HG02852 (cell line): Measurements from ENCODE around the gene NDFIP1.
"Not testable (repeated sequence)": the region's sequence is repeated elsewhere in the genome, so short reads cannot be mapped to it uniquely, and the experiment has no call there.

ENCODE experiments used
- ATAC-seq: cut with Tn5 transposase; IDR thresholded peaks from one replicate; pipeline ENCODE4 v1.9.1; 2021; ENCODE audit warnings: mild to moderate bottlenecking, moderate library complexity; ENCODE audit not compliant: unreplicated experiment

The NDFIP1 gene

DNA sequence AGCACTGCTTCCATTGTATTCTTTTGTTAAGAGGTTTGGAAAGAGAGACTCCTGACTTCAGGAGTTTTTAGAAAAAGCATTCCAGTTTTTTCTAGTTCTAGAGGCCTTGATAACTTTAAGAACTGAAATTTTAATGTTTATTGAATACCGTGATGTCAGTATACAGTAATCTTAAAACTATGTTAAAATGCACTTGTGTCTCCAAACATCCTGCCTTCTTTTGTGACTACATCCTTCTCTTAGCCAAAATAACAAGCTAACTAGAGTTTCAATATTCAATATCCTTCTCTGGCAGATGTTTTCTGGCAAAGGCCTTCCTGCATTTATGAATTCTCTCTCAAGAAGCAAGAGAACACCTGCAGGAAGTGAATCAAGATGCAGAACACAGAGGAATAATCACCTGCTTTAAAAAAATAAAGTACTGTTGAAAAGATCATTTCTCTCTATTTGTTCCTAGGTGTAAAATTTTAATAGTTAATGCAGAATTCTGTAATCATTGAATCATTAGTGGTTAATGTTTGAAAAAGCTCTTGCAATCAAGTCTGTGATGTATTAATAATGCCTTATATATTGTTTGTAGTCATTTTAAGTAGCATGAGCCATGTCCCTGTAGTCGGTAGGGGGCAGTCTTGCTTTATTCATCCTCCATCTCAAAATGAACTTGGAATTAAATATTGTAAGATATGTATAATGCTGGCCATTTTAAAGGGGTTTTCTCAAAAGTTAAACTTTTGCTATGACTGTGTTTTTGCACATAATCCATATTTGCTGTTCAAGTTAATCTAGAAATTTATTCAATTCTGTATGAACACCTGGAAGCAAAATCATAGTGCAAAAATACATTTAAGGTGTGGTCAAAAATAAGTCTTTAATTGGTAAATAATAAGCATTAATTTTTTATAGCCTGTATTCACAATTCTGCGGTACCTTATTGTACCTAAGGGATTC, 43.1 kb downstream of the NDFIP1 start:
- ATAC-seq, result no peak

DNA sequence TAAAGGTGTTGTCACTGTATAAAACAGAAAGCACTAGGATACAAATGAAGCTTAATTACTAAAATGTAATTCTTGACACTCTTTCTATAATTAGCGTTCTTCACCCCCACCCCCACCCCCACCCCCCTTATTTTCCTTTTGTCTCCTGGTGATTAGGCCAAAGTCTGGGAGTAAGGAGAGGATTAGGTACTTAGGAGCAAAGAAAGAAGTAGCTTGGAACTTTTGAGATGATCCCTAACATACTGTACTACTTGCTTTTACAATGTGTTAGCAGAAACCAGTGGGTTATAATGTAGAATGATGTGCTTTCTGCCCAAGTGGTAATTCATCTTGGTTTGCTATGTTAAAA, 43.8 kb downstream of the NDFIP1 start:
- ATAC-seq, result no peak

DNA sequence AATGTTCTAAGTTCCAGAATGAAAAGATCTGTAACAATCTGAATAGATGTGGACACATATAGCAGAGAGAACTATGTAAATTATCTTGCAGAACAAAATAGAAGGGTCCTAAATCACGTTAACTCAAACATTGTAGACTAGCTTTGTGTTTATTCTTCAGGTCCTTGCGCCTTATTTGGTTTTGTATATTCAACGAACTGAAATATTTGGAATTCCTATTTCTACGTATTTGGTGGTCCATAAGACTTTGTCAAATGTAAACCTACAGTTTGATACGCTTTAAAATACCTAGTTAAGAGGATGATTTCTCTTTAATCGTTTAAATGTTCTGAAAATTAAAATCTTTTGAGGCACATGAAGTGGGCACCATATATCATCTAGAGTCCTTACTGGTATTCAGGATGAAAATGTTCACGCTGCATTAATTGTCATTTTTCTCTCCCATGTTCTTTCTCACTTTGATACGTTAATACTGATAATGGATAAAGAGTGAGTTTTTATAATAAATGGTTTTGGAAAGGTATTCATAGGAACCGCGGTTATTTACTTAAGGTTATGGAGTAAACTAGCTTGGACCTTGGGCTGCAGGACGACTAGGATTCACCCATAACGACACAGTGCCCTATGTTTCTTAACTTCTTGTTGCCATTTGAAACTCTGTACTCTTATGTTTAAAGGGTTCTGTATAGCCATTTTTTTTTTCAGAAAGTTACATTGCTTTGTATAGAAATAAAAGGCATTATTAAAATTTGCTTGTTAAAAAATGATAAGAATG, 45.3 kb downstream of the NDFIP1 start:
- no peak for ATAC-seq

DNA sequence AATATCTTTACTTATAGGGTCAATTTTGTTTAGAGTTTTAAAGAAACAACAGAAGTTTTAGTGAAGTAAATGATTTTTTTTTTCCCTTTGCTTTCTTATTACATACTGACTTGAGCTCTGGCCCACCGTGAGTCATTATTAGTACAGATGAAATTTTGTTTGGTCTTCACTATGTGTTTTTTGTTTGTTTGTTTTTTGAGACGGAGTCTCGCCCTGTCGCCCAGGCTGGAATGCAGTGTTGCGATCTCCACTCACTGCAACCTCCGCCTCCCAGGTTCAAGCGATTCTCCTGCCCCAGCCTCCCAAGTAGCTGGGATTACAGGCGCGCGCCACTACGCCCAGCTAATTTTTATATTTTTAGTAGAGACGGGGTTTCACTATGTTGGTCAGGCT, 45.9 kb downstream of the NDFIP1 start:
- not testable (repeated sequence) for ATAC-seq

DNA sequence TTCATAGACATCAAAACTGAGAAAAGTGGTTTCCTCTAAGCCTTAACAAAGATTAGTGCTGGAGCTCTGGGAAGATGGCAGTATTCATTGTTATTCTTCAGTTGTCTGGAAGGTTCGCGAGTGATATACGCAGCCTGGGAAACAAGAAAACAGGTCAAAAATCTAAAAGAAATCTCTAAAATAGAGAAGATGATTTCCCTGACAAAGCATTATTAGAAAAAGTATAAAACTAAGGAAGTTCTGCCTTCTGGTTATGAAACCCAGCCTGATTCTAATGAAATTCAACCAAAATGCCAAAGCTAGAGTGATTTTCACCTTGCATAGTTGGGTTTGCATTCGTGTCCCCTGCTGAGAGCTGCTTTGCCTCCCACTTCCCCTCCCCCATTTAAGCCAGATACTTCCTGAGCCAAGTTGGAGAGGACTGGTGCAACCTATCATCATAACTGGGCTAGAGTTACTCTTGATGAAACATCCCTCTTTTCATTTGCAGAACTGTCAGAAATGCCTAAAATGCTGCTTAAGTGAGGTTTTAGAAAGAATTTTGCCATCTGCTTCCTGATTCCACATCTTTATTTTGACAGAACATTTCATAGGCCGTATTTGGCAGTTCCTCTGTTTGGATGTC, 48.4 kb downstream of the NDFIP1 start:
- ATAC-seq, result no peak

DNA sequence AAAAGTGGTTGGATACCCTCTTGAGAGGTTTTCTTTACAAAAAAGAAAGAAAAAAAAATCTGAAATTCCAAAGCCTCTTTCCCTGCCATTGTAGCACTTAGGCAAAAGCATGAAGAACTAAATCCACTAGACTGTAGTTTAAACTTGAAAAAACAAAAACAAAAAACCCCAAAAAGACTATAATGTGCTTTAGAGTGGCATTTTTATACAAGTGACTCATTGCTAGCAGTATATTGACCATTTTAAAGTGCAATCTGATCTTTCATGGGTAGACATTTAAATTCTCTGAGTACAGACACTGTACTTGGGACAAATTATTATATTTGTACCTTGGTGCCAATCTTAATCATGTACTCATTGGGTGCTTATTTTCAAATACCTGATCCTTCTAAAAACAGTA, 50.8 kb downstream of the NDFIP1 start:
- ATAC-seq, result no peak

DNA sequence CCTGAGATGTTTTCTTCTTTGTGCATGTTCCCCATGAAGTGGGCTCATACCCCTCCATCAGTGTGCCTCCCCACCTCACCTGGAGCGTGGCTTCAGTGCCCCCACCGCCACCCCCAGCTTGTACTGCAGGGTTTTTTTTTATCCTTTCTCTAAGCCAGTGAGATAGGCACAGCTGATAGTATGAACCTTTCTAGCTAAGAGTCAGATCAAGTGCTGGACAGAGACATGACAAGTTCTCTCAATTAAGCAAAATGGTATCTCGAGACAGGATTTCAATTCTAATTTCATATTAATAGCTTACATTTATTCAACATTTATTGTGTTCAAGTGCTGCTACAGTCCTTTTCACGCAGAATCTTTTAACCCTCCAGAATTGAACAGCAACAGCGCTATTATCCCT, 55.7 kb downstream of the NDFIP1 start:
- ATAC-seq, result no peak

DNA sequence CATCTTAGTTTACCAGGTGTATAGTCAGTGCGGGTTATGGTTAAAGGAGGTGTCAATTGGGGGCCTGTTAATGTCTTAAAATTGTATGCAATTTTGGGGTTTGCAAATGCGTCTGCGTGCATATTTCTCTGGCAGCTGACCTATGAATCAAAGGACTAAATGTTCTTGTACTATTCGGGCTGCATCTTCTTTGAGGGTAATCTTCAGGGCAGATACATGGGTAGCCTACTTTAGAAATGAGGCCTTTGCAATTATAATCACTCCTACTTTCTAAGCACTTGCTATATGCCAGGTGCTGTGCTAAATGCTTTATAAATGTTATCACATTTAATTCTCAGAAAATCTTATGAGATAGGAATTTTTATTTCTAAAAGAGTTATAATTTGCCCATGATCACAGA, 58.2 kb downstream of the NDFIP1 start:
- ATAC-seq, result no peak

DNA sequence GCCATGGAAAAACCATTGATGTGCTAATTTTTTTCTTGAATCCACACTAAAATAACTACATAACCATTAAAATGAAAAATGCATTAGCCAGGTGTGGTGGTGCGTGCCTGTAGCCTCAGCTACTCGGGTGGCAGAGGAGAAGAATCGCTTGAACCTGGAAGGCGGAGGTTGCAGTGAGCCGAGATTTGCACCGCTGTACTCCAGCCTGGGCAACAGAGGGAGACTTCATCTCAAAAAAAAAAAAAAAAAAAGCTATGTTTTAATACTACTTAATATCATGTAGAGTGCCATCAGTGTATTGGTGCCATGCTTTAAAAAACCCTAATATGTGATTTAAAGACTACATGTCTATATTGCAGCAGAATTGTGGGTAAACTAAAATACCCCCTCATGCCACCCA, 58.9 kb downstream of the NDFIP1 start:
- ATAC-seq, result no peak

DNA sequence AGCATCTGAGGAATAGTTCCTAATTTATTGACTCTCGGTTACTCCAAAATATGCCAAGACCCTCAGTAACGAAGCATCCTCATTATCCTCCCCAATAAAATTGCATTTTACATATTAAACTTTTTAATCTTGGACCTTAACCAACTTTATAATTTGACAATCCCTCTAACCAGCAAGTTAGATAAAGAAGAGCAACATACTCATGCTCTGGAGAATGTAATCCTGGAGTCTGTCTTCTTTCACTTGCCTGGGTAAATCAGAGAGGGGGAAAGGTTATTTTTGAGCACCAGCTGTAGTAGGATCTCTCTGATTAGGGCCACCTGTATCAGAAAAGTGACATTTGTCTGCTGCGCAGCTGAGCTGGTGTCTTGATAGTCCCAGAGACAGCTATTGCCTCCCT, 59.8 kb downstream of the NDFIP1 start:
- ATAC-seq, result no peak

DNA sequence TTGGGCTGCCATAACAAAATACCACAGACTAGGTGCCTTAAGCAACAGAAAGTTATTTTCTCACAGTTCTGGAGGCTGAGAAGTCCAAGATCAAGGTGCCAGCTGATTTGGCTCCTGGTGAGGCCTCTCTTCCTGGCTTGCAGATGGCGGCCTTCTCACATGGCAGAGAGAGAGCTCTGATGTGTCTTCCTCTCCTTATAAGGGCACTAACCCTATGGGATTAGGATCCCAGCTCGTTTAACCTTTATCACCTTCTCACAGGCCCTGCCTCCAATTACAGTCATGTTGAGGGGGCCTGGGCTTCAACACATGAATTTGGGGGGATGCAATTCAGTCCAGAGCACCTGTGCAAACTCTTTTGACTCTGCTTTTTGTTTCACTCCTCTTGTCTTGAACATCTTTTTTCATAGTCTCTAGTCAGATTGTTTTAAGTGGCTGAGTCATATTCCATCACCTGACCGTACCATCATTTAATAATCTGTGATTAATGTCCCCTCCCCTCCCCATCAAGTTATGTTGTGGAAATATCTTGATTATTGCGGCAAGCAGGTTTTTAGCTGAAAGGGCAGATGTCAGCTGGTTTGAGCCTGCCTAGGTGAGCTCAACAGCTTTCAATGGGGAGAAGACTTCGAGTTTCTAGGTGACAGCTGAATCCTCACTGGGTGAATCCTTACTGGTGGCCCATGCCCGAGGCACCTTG, 61.8 kb downstream of the NDFIP1 start:
- no peak for ATAC-seq

DNA sequence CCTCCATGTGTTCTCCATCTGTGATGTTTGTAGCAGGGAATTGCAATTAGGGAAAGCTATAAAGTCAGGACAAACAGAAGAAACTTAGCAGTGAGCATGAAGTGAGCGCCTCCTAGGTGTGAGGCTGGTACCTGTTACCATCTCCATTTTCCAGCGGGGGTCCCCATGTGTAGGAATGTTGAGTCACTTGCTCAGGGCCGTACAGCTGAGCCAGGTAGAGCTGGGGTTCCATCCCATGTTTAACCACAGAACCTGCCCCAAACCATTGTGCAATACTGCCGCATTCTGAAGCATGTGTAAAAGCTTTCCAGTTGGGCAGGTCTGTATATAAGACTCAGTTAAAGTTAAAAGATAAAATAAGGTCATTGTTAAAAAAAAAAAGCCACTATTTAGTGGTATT, 62.7 kb downstream of the NDFIP1 start:
- no peak for ATAC-seq

DNA sequence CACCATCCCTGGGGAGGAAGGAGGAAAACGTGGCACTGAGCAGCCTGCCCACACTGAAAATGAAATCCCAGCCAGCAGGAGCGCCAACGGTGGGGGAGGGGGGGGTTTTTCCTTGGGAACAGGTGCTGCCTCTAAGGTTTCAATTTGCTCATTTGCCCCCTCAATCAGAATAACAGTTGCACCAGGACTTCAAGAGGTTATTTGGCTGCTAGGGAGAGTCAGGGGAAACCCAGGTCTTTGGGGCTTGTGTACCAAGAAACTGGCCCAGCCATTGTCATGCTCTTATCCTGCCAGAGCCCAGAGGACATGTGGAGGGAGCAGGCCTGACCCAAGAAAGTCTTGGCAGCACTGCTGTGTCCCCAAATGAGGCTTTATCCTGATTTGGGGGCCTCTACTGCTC, 66.5 kb downstream of the NDFIP1 start:
- no peak for ATAC-seq

DNA sequence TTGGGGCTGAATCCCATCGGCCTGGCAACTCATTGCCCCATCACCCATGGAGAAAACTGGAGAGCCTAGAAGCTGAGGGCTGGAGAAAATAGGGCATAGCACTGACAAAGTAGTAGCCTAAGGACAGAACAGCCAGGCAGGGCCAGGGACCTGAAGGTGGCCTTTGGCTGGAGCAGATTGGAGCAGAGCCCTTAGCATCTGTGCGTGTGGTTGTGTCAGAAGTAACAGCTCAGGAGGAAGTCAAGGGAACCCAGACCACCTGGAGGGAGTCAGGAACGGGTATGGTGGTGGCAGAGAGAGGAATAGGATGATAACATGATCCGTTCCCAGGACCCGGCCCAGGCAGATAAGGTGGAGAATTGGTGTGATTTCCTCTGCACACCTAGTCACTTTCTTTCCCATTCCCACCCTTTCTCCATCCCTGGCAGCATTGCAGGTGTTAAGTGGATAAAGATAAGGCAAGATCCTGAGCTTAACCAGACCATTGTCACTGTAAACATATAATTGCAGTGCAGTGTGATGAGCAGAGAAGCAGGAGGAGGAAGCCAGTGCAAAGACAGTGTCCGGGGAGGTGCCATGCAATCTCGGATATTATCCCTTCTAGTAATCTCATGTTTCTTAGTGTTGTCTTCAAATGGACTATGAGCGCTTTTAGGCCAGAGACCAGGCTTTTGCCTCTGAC, 67.0 kb downstream of the NDFIP1 start:
- no peak for ATAC-seq

DNA sequence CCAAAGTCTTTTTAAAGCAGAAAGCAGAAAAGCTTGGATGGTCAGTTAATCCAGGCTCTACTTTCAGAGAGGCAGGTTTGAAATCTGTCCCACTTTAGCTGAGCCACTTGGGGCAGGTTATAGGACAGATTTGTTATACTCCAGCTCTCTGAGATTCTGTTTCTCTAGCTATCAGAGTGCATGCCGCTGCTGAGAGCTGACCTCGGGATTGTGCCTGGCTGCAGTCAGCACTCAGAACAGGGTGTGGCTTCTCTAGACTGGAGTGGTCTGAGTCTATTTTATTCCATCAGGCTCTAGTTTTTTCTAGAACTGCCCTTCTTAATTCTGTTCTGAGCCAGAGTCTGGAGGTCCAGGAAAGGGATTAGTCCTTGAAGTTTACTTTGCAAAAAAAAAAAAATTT, 67.7 kb downstream of the NDFIP1 start:
- ATAC-seq, result no peak

DNA sequence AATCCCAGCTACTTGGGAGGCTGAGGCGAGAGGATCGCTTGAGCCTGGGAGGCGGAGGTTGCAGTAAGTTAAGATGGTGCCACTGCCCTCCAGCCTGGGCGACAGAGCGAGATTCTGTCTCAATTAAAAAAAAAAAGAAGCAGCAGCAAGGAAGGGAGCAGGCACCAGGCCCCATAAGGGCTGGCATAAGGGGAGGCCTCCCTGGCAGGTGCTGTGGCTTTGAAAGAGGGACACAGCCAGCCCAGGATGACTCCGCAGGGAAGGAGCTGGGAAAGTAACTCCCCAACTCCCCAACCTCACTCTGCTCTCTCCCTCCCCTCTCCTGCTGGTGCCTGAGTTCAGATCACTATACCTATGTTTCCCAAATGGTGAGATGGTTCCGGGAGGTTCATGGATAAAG, 70.1 kb downstream of the NDFIP1 start:
- no peak for ATAC-seq

DNA sequence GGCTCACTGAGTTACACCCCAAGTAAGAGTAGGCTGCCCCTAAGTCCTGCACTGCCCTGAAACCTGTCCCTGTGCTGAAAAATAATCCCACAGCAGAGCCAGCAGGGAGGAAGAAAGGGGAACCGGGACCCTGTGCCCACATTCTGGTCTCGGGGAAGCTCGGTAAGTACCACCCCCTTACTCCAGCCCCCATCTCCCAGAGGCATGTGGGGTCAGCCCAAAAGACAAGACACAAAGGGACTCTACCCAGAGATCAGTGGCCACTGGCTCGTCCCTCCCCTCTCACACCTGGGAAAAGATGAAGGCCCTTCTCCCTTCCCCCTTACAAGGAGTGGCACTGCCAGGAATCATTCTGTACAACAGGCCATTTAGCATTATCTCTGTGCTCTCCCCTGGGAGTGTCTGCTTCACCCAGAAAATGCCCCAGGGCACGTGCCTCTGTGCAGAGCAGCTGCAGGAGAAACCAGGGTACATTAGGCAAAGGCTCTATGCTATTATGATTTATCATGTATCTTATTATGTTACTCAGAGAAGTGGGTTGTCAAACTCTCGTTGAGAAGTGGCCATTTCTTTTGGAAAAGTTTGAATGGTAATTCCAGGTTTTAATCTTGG, 71.3 kb downstream of the NDFIP1 start:
- ATAC-seq, result no peak

DNA sequence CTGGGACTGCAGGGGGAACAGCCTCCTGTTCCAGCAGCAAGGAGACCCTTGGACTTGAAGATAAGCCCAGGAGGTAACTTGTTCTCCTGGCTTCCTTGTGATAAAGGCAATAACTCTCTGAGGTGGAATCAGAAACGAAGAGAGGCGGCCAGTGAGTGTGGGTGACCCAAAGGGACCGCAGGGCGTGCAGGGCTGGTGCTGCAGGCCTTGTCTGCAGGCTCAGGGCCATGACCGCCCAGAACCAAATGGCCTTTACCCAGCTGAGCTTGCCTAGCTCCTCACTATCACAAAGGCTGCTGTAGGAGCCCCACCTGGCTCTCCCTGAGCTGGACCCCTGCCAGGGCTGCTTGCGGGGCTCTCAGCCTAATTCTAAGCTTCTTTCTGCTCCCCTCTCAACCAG, 72.5 kb downstream of the NDFIP1 start:
- no peak for ATAC-seq

DNA sequence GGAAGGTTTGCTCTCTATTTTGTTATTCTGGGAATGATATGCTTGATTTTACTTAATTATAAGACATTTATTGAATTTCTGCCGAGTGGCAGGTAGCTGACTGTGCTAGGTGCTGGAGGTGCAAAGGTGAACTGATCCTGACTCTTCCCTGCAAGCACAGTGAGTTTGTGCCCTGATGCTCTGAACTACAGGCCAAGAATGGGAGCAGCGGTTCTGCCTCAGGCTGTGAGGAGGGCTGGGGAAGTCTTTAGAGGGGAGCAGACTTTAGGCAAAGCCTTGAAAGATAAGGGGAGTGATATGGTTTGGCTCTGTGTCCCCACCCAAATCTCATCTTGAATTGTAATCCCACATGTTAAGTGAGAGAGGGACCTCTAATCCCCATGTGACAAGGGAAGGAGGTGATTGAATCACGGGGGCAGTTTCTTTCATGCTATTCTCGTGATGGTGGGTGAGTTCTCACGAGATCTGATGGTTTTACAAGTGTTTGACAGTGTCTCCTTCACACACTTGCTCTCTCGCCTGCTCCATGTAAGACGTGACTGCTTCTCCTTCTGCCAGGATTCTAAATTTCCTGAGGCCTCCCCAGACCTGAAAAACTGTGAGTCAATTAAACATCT, 73.1 kb downstream of the NDFIP1 start:
- no peak for ATAC-seq

DNA sequence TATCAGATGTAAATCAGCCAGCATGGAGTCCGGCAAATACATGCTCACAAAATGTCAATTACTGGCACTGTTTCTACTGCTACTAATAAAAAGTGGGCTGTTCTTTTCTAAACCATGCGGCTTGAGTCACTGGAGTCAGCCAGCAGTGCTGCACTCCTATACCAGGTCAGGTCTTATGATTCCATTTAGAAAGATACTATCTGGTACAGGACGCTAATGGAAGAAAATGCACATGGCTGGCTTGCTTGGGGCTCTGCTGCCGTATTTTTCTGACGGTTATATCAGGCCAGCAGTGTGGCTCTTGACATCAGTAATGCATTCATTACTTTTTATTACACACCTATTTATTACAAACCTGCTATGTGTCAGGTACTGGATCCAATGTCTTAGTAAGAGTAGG, 74.3 kb downstream of the NDFIP1 start:
- ATAC-seq, result no peak
